SK-N-SH treated with all-trans-retinoic acid at 6 μM for 48 hours (cell line): ENCODE data around the gene PHLDA1.

Experiments used
- ATAC-seq: fragments of 200-7000 bp; cut with Tn5 transposase; 3 replicates; pipeline ENCODE4 v1.9.1; 2020; ENCODE audit warnings: mild to moderate bottlenecking, moderate library complexity
- ARNTL ChIP-seq: fragments of 450-650 bp; formaldehyde crosslinking; IDR thresholded peaks from 2 replicates; pipeline ENCODE4 v1.5.0; 2020; ENCODE audit warnings: low read depth, mild to moderate bottlenecking, moderate library complexity, borderline replicate concordance
- CREB5 ChIP-seq: fragments of 250-450 bp; sonication (Bioruptor Pico); IDR thresholded peaks from 2 replicates; pipeline ENCODE4 v1.5.1; 2020; ENCODE audit warnings: low read depth, mild to moderate bottlenecking, moderate library complexity
- CSDC2 ChIP-seq: fragments of 250-450 bp; sonication (Bioruptor Pico); IDR thresholded peaks from 2 replicates; pipeline ENCODE4 v1.5.0; 2020; ENCODE audit warnings: mild to moderate bottlenecking, moderate library complexity
- ESRRG ChIP-seq: fragments of 250-450 bp; sonication (Bioruptor Pico); IDR thresholded peaks from 2 replicates; pipeline ENCODE4 v1.6.1; 2021; ENCODE audit warnings: mild to moderate bottlenecking
- GLIS3 ChIP-seq: fragments of 250-450 bp; sonication (Bioruptor Pico); IDR thresholded peaks from 2 replicates; pipeline ENCODE4 v1.5.0; 2020; ENCODE audit warnings: mild to moderate bottlenecking, moderate library complexity
- ISL1 ChIP-seq: fragments of 250-450 bp; sonication (Bioruptor Pico); IDR thresholded peaks from 2 replicates; pipeline ENCODE4 v2.1.2; 2022; ENCODE audit warnings: mild to moderate bottlenecking, moderate library complexity
- RARB ChIP-seq: fragments of 250-450 bp; sonication (Bioruptor Pico); IDR thresholded peaks from 2 replicates; pipeline ENCODE4 v1.8.0; 2021; ENCODE audit warnings: mild to moderate bottlenecking, moderate library complexity
- SNAI2 ChIP-seq: fragments of 250-450 bp; sonication (Bioruptor Pico); IDR thresholded peaks from 2 replicates; pipeline ENCODE4 v1.5.0; 2020; ENCODE audit warnings: mild to moderate bottlenecking, moderate library complexity
- TCF4 ChIP-seq: fragments of 250-450 bp; sonication (Bioruptor Pico); IDR thresholded peaks from 2 replicates; pipeline ENCODE4 v1.8.0; 2021; ENCODE audit warnings: mild to moderate bottlenecking, moderate library complexity, borderline replicate concordance
- TOX ChIP-seq: fragments of 250-450 bp; sonication (Bioruptor Pico); IDR thresholded peaks from 2 replicates; pipeline ENCODE4 v1.8.0; 2021; ENCODE audit warnings: mild to moderate bottlenecking, moderate library complexity, borderline replicate concordance
- TSHZ2 ChIP-seq: fragments of 250-450 bp; sonication (Bioruptor Pico); IDR thresholded peaks from 2 replicates; pipeline ENCODE4 v1.5.0; 2020; ENCODE audit warnings: mild to moderate bottlenecking, moderate library complexity
- ZC3H10 ChIP-seq: fragments of 250-450 bp; sonication (Bioruptor Pico); IDR thresholded peaks from 2 replicates; pipeline ENCODE4 v1.5.1; 2021; ENCODE audit warnings: mild to moderate bottlenecking, moderate library complexity
- ZFP3 ChIP-seq: fragments of 250-450 bp; sonication (Bioruptor Pico); IDR thresholded peaks from 2 replicates; pipeline ENCODE4 v1.5.0; 2020; ENCODE audit warnings: mild to moderate bottlenecking, moderate library complexity
- ZFP30 ChIP-seq: fragments of 450-650 bp; formaldehyde crosslinking; IDR thresholded peaks from 2 replicates; pipeline ENCODE4 v1.5.0; 2022; ENCODE audit warnings: mild to moderate bottlenecking, moderate library complexity
- ZNF565 ChIP-seq: fragments of 450-650 bp; formaldehyde crosslinking; conservative IDR thresholded peaks from 2 replicates; pipeline ENCODE4 v1.5.0; 2020; ENCODE audit warnings: low read depth, mild to moderate bottlenecking, moderate library complexity
- ZNF70 ChIP-seq: fragments of 450-650 bp; formaldehyde crosslinking; IDR thresholded peaks from 2 replicates; pipeline ENCODE4 v1.5.0; 2020; ENCODE audit warnings: mild to moderate bottlenecking, moderate library complexity
- ZNF8 ChIP-seq: fragments of 450-650 bp; formaldehyde crosslinking; IDR thresholded peaks from 2 replicates; pipeline ENCODE4 v1.5.0; 2020; ENCODE audit warnings: mild to moderate bottlenecking, moderate library complexity
- TF ChIP-seq, protein P1 (sequence below): fragments of 250-450 bp; sonication (Bioruptor Pico); IDR thresholded peaks from 2 replicates; pipeline ENCODE4 v1.5.1; 2021; ENCODE audit warnings: mild to moderate bottlenecking, moderate library complexity
- TF ChIP-seq, protein P2 (sequence below): fragments of 250-450 bp; sonication (Bioruptor Pico); IDR thresholded peaks from 2 replicates; pipeline ENCODE4 v1.8.0; 2020; ENCODE audit warnings: mild to moderate bottlenecking, moderate library complexity, borderline replicate concordance
- TF ChIP-seq, protein P3 (sequence below): fragments of 250-450 bp; sonication (Bioruptor Pico); IDR thresholded peaks from 2 replicates; pipeline ENCODE4 v1.8.0; 2021; ENCODE audit warnings: low read depth, mild to moderate bottlenecking, moderate library complexity, borderline replicate concordance

Gene PHLDA1

DNA sequence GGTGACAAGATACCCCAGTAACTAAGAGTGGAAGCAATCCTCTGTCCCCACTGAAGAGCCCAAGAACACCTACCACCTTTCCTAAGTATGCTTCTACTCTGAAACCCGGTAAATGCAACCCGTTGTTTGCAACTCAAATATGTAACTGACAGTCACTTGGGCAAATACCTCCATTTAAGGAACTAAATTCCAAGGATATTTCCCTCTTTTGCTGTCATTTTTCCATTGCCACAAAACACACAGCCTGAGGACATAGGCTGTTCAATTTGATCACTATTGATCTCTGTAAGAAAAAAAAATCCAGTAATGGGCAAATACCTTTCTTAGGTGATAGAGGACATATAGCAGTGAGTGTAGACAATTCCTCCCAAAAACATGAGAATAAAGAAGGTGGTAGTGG is 6.6 kb upstream of the PHLDA1 start:
- TF ChIP-seq ZNF8 (no peak), ARNTL (no peak), ZC3H10 (CRISPR knock-in tag) (no peak), ESRRG (CRISPR knock-in tag) (no peak), CREB5 (CRISPR knock-in tag) (no peak), ZNF565 (CRISPR knock-in tag) (no peak), TSHZ2 (CRISPR knock-in tag) (no peak), CSDC2 (CRISPR knock-in tag) (no peak), TOX (CRISPR knock-in tag) (no peak), TCF4 (CRISPR knock-in tag) (no peak), GLIS3 (CRISPR knock-in tag) (no peak), ISL1 (CRISPR knock-in tag) (no peak), ZNF70 (CRISPR knock-in tag) (no peak), ZFP3 (CRISPR knock-in tag) (no peak), RARB (CRISPR knock-in tag) (no peak), ZFP30 (CRISPR knock-in tag) (no peak)
- TF ChIP-seq, protein P1, sequence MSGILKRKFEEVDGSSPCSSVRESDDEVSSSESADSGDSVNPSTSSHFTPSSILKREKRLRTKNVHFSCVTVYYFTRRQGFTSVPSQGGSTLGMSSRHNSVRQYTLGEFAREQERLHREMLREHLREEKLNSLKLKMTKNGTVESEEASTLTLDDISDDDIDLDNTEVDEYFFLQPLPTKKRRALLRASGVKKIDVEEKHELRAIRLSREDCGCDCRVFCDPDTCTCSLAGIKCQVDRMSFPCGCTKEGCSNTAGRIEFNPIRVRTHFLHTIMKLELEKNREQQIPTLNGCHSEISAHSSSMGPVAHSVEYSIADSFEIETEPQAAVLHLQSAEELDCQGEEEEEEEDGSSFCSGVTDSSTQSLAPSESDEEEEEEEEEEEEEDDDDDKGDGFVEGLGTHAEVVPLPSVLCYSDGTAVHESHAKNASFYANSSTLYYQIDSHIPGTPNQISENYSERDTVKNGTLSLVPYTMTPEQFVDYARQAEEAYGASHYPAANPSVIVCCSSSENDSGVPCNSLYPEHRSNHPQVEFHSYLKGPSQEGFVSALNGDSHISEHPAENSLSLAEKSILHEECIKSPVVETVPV = no peak
- TF ChIP-seq, protein P2, sequence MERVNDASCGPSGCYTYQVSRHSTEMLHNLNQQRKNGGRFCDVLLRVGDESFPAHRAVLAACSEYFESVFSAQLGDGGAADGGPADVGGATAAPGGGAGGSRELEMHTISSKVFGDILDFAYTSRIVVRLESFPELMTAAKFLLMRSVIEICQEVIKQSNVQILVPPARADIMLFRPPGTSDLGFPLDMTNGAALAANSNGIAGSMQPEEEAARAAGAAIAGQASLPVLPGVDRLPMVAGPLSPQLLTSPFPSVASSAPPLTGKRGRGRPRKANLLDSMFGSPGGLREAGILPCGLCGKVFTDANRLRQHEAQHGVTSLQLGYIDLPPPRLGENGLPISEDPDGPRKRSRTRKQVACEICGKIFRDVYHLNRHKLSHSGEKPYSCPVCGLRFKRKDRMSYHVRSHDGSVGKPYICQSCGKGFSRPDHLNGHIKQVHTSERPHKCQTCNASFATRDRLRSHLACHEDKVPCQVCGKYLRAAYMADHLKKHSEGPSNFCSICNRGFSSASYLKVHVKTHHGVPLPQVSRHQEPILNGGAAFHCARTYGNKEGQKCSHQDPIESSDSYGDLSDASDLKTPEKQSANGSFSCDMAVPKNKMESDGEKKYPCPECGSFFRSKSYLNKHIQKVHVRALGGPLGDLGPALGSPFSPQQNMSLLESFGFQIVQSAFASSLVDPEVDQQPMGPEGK = no peak
- TF ChIP-seq, protein P3, sequence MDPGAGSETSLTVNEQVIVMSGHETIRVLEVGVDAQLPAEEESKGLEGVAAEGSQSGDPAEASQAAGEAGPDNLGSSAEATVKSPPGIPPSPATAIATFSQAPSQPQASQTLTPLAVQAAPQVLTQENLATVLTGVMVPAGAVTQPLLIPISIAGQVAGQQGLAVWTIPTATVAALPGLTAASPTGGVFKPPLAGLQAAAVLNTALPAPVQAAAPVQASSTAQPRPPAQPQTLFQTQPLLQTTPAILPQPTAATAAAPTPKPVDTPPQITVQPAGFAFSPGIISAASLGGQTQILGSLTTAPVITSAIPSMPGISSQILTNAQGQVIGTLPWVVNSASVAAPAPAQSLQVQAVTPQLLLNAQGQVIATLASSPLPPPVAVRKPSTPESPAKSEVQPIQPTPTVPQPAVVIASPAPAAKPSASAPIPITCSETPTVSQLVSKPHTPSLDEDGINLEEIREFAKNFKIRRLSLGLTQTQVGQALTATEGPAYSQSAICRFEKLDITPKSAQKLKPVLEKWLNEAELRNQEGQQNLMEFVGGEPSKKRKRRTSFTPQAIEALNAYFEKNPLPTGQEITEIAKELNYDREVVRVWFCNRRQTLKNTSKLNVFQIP (CRISPR knock-in tag) = no peak
- no peak for ATAC-seq

DNA sequence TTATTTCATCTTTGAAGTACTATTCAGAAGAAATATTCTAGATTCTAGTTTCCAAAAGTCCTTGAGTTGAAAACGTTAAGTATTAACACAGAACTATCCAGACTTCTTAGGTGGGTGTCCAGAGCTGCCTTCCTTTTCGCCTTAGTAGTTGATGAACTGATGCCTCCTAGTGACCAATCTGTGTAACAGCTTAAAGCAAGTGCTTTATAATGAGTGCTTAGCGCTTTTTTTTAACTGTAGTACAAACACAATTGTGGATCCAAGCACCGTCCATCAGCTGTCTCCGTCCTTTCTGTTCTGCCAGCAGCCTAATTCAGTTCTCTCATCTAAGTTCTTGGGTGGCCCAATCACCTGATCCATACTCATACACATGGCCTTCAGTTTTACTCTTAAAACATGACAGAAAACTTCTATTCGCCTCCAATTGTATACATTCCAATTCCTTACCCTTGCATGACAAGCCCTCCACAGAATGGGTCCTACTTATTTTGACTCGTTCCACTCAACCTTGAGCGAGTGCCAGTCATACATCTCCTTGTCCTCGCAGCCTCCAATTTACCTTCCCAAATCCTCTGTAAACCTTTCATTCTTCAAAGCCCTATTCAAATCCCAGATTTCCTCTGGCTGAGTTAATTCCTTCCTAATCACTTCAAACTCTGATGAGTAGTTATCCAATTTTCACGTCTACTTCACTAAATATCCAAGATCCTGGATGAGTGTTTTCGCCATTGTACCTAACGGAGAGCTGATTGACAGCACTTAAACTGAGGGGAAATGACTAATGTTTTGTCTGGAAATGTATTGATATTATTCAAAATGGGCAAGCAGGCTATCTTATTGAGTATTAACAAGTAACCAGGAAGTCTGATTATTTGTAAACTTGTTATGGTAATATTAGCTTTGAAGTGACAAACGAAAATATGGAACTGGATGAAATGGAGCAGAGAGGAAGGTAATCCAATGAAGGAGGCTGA is 5.8 kb upstream of the PHLDA1 start:
- ATAC-seq = peak; percentile 67
- no peak for TF ChIP-seq ZFP30 (CRISPR knock-in tag)
- no peak for TF ChIP-seq GLIS3 (CRISPR knock-in tag)
- TF ChIP-seq SNAI2 (CRISPR knock-in tag) = no peak
- TF ChIP-seq TSHZ2 (CRISPR knock-in tag) = no peak
- TF ChIP-seq, protein P1 = no peak
- TF ChIP-seq, protein P2 = no peak
- no peak for TF ChIP-seq CREB5 (CRISPR knock-in tag)
